Keratinocyte (primary cell): ENCODE data around the gene ODAD3. TPM values are rescaled to one million over a fixed set of nuclear protein-coding genes. Genes with fewer than 3 reads are reported as not detected.
"Not testable (repeated sequence)": the region's sequence is repeated elsewhere in the genome, so short reads cannot be mapped to it uniquely, and the experiment has no call there.

Experiments
- DNase-seq: peaks from one replicate; pipeline ENCODE4 v3.0.0-alpha.2; 2011; ENCODE audit warnings: low read depth, missing footprints, low spot score
- FAIRE-seq: peaks from 2 replicates; lab custom pipeline; 2011; peaks lifted over from hg19 to GRCh38; lab: Jason Lieb, UNC
- H2AFZ ChIP-seq: 2 replicates; pipeline ENCODE4 v1.6.0; 2012; ENCODE audit warnings: low read length, control low read depth, inconsistent platforms; ENCODE audit not compliant: control insufficient read depth
- H3K27ac ChIP-seq: 2 replicates; pipeline ENCODE4 v1.5.1; 2011; ENCODE audit warnings: low read length; ENCODE audit not compliant: control insufficient read depth, insufficient read depth
- H3K27me3 ChIP-seq: 3 replicates; pipeline ENCODE4 v1.6.0; 2011; ENCODE audit warnings: low read length; ENCODE audit not compliant: control insufficient read depth, insufficient read depth; ENCODE audit errors: extremely low read depth
- H3K36me3 ChIP-seq, 2 experiments: 2 replicates in 1 of 2; 3 replicates in 1 of 2; pipeline ENCODE4 v1.5.1; 2011; ENCODE audit warnings: low read length in 2 of 2, mild to moderate bottlenecking in 1 of 2; ENCODE audit not compliant: control insufficient read depth in 2 of 2, insufficient read depth in 2 of 2; ENCODE audit errors: extremely low read depth in 1 of 2
- H3K4me1 ChIP-seq: 3 replicates; pipeline ENCODE4 v1.5.1; 2011; ENCODE audit warnings: low read length; ENCODE audit not compliant: control insufficient read depth, insufficient read depth; ENCODE audit errors: extremely low read depth
- H3K4me2 ChIP-seq: 3 replicates; pipeline ENCODE4 v1.6.0; 2011; ENCODE audit warnings: low read depth, low read length; ENCODE audit not compliant: control insufficient read depth, insufficient read depth; ENCODE audit errors: extremely low read depth
- H3K4me3 ChIP-seq, 3 experiments: fragments of 200-600 bp in 1 of 3; sonication (generic) in 1 of 3; 2 replicates in 2 of 3; 3 replicates in 1 of 3; pipeline ENCODE4 v1.5.1; 2011 to 2016; ENCODE audit warnings: low read length in 3 of 3, mild to moderate bottlenecking in 3 of 3, control low read depth in 2 of 3, inconsistent platforms in 1 of 3, low read depth in 1 of 3, mixed read lengths in 1 of 3, mixed run types in 1 of 3, moderate library complexity in 1 of 3; ENCODE audit not compliant: control insufficient read depth in 2 of 3, insufficient read depth in 2 of 3; ENCODE audit errors: extremely low read depth in 1 of 3
- H3K79me2 ChIP-seq: 2 replicates; pipeline ENCODE4 v1.6.0; 2012; ENCODE audit warnings: low read length; ENCODE audit not compliant: control insufficient read depth, insufficient read depth
- H3K9ac ChIP-seq: 3 replicates; pipeline ENCODE4 v1.6.0; 2011; ENCODE audit warnings: low read length; ENCODE audit not compliant: control insufficient read depth, insufficient read depth; ENCODE audit errors: extremely low read depth
- H3K9me1 ChIP-seq: 3 replicates; pipeline ENCODE4 v1.6.0; 2011; ENCODE audit warnings: low read length; ENCODE audit not compliant: control insufficient read depth, insufficient read depth; ENCODE audit errors: extremely low read depth
- H3K9me3 ChIP-seq: 2 replicates; pipeline ENCODE4 v1.5.1; 2012; ENCODE audit warnings: low read depth, low read length; ENCODE audit not compliant: control insufficient read depth
- H4K20me1 ChIP-seq: 3 replicates; pipeline ENCODE4 v1.6.0; 2011; ENCODE audit warnings: low read length; ENCODE audit not compliant: control insufficient read depth, insufficient read depth; ENCODE audit errors: extremely low read depth
- EZH2 ChIP-seq: IDR thresholded peaks from one replicate; pipeline ENCODE4 v1.6.1; 2012; ENCODE audit warnings: inconsistent platforms, mild to moderate bottlenecking, low read length, moderate library complexity
- dilution Hi-C: fragments of 300-500 bp; cut with MboI; formaldehyde crosslinking; loops from one replicate; pipeline ENCODE4 v1.7.0; 2020; ENCODE audit warnings: low sequenced_read_pairs; ENCODE audit not compliant: extremely low pct_ligation_motif_present
- polyA plus RNA-seq, 5 experiments: library from polyadenylated mRNA; depleted of rRNA in 3 of 5; stranded (reverse) in 3 of 5; stranded (forward) in 1 of 5; unstranded in 1 of 5; fragments of >200 nt; gene quantifications; 1 replicate in 1 of 5; 2 replicates in 3 of 5; 3 replicates in 1 of 5; pipeline versions ENCODE4 v1.2.1 to v1.2.3, GENCODE V29; 2011 to 2012; ENCODE audit warnings: missing spikeins in 2 of 5, low read depth in 1 of 5, low replicate concordance in 1 of 5
- TF ChIP-seq, protein P1 (sequence below), 3 experiments: IDR thresholded peaks in 1 of 3; conservative IDR thresholded peaks in 1 of 3; optimal IDR thresholded peaks in 1 of 3; 2 replicates in 2 of 3; 3 replicates in 1 of 3; pipeline versions ENCODE3 to v1.5.1; 2011; ENCODE audit warnings: low read length in 3 of 3, mild to moderate bottlenecking in 3 of 3, moderate library complexity in 2 of 3, control low read depth in 1 of 3, inconsistent platforms in 1 of 3; ENCODE audit not compliant: insufficient read depth in 2 of 3; ENCODE audit errors: extremely low read depth in 1 of 3

ODAD3 gene
- polyA plus RNA-seq, 1 donor (not counting 4 experiments of a cell fraction or from before 2014, with no cell fraction given) = 0.09 TPM

DNA sequence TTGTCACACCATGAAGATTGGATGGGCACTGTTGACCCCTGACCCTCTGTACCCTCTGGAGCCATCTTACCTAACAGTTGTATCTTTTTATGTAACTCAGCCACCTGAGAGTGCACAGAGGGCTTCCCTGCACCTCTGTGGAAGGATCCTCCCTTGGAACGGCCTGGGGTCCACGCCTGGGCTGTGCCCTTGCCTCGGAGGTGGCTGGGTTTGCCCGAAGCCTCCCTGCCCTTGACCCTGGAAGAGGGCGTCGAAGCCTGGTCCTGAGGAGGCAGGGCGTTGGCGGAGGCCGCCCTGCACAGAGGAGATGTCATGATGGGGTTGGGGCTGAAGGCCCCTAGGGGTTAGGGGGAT lies 241 bp downstream of the ODAD3 start:
- FAIRE-seq (no peak), DNase-seq (no peak)
- Histone ChIP-seq H4K20me1 (no peaks in the 10 kb centered on the region), H3K4me2 (peak overlapping the region; percentile 76), H3K27ac (peak overlapping the region; percentile 17), H3K36me3 (peaks cover 13 to 19% of the 10 kb centered on the region in 2 experiments), H3K4me1 (peaks cover 10% of the 10 kb centered on the region), H3K9ac (peak overlapping the region; percentile 69), H2AFZ (peak overlapping the region; percentile 94), H3K79me2 (peaks cover 22% of the 10 kb centered on the region), H3K9me1 (peaks cover 2% of the 10 kb centered on the region), H3K4me3 (peak overlapping the region; percentile 62 to 69 (median 63)), H3K9me3 (no peaks in the 10 kb centered on the region), H3K27me3 (no peaks in the 10 kb centered on the region)
- dilution Hi-C loops = no loop called here
- no peak for TF ChIP-seq EZH2
- TF ChIP-seq, protein P1, sequence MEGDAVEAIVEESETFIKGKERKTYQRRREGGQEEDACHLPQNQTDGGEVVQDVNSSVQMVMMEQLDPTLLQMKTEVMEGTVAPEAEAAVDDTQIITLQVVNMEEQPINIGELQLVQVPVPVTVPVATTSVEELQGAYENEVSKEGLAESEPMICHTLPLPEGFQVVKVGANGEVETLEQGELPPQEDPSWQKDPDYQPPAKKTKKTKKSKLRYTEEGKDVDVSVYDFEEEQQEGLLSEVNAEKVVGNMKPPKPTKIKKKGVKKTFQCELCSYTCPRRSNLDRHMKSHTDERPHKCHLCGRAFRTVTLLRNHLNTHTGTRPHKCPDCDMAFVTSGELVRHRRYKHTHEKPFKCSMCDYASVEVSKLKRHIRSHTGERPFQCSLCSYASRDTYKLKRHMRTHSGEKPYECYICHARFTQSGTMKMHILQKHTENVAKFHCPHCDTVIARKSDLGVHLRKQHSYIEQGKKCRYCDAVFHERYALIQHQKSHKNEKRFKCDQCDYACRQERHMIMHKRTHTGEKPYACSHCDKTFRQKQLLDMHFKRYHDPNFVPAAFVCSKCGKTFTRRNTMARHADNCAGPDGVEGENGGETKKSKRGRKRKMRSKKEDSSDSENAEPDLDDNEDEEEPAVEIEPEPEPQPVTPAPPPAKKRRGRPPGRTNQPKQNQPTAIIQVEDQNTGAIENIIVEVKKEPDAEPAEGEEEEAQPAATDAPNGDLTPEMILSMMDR (optimal IDR thresholded peaks at IDR 0.05 in 1 of 3, IDR thresholded peaks at IDR 0.05 in 1 of 3, conservative IDR thresholded peaks at IDR 0.05 in 1 of 3; ENCODE audit: extremely low read depth in 1 of 3, insufficient read depth in 2 of 3, low read length in 3 of 3) = no peak

- Histone ChIP-seq H3K4me1 (peaks cover 10% of the 10 kb centered on the region), H3K36me3 (peaks cover 10 to 13% of the 10 kb centered on the region in 2 experiments), H3K79me2 (peaks cover 22% of the 10 kb centered on the region)
- dilution Hi-C loops, H3K9ac ChIP-seq, H3K4me2 ChIP-seq, DNase-seq, H3K9me1 ChIP-seq, H3K27me3 ChIP-seq, H3K4me3 ChIP-seq, H3K27ac ChIP-seq, H4K20me1 ChIP-seq, H3K9me3 ChIP-seq, FAIRE-seq, H2AFZ ChIP-seq: not testable (repeated sequence)
These were observed 1.4 kb downstream of the ODAD3 start for GRCh38 chr19:11433526-11433925.

- no peaks in the 10 kb centered on the region for H3K36me3 ChIP-seq
- no peak overlapping the region for H3K4me3 ChIP-seq
- H3K9me3 ChIP-seq = no peaks in the 10 kb centered on the region
- no peak for DNase-seq
- peaks cover 15% of the 10 kb centered on the region for H3K4me1 ChIP-seq
- TF ChIP-seq EZH2 = no peak
- TF ChIP-seq, protein P1 (optimal IDR thresholded peaks at IDR 0.05 in 1 of 3, IDR thresholded peaks at IDR 0.05 in 1 of 3, conservative IDR thresholded peaks at IDR 0.05 in 1 of 3; ENCODE audit: extremely low read depth in 1 of 3, insufficient read depth in 2 of 3, low read length in 3 of 3) = no peak
- no peak for FAIRE-seq
- H3K27me3 ChIP-seq = peaks cover 20% of the 10 kb centered on the region
- H4K20me1 ChIP-seq = no peaks in the 10 kb centered on the region
- H3K79me2 ChIP-seq = no peaks in the 10 kb centered on the region
- H3K27ac ChIP-seq = no peak overlapping the region
- dilution Hi-C loops = no loop called here
- H3K9me1 ChIP-seq = no peaks in the 10 kb centered on the region
- no peak overlapping the region for H2AFZ ChIP-seq
- H3K9ac ChIP-seq = no peak overlapping the region
- no peak overlapping the region for H3K4me2 ChIP-seq
These were observed 8.3 kb downstream of the ODAD3 start for GRCh38 chr19:11426656-11427055.
